Stimulated activated CD8-positive, alpha-beta memory T cell treated with anti-CD3 and anti-CD28 coated beads, Interleukin-4, amount 100 ng/mL, for 4 hours (primary cell): ENCODE measurements around the gene TRIM62.

ENCODE experiments used
- DNase-seq, 2 donors: peaks; one replicate each; pipeline ENCODE4 v3.0.0-alpha.2; 2020; ENCODE audit warnings: low read depth in 2 of 2, low spot score in 1 of 2

The TRIM62 gene

DNA sequence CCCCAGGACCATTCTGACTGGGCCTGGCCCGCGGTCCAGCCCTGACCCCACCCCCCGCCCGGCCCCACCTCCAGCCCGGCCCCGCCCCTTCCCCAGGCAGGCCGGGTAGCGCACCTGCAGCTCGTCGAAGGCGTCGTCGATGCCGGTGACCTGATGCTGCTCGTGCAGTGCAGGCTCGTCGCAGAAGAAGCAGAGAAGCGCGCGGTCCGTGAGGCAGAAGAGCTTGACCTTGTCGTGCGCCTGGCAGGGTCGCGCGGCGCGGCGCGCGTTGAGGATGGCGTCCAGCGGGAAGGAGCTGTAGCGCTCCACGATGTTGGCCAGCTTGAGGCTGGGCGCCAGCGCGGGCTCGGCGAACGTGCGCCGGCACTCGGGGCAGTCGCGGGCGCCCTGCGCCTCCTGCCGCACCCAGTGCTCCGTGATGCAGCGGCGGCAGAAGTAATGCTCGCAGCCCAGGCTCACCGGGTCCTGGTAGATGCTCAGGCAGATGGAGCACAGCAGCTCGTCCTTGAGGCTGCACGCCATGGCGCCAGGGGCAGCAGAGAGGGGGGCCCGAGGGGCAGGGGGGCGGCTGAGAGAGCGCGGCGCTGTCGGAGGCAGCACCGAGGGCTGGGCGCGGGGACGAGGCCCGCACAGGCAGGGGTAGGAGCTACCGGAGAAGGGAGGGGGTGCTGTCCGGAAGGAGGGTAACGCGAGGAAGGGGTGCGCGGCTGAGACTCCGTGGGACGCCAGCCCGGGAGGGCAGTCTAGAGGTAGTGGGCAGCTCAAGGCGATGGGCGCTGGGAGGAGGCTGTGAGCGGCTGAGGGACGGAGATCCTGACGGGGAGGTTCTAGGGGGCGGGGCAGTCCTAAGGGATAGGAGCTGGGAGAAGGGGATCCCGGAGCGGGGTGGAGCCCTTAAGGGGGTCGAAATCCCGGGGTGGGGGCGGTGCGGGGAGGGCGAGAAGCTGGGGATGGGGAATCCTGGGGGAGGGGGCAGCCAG, 642 bp downstream of the TRIM62 start:
- DNase-seq, result peak in 1 of 2 donors; percentile 67

DNA sequence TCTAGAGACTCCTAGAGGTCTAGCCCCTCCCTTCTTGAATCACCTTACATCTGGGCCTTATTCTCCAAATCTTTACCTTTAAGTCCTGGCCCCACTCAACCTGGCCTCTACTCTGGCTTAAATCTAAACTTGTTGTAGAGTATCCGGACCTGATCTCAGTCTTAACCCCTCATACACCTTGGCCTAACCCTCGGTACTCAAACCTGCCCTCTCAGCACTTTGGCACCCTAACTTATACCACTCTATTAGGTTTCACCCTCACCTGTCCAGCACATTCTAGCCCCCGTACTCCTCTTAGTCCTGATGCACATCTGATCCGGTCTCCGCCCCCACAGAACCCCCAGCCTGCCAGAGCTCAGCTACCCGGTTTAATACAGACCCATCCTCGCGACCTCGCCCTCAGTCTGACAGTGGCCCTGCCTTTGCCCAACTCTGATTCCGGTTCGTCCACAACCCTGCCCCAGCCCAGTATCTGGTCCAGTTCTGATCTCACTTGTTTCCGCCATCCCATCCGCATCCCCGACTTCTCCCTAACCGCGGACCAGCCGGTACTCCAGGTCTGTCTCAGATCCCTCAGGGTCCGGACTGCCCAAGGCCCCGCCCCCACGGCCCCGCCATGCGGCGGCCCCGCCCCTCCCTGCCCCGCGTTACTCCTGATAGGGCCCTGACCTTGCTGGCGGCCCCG, 1.5 kb downstream of the TRIM62 start:
- peak in 1 of 2 donors; percentile 37 for DNase-seq

DNA sequence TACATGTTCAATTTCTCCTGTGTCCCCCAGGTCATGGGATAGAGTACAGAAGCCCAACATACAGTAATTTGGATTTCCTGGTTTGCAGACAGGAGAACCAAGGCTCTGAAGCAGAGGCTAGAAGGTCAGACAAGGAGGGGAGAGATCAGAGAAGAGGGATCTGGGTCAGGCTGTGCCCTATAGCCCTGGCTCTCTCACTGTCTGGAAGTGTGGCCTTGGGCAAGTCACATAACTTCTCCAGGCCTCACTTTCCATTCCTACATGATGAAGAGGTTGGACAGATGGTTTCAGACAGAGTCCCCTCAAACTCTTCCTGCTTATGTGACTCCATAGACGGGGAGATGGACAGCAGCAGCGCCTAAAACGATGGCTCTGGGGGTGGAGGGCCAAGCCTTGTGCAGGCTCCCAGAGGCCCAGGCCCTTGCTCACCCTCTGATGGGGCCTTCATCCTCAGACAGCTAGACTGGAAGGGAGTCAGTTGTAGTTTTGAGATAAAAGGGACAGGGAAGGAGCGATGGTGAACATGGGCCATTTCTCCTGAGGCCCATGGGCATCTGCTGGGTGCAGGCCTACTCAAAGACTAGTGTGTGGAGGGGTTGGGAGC, 2.9 kb downstream of the TRIM62 start:
- no peak for DNase-seq

DNA sequence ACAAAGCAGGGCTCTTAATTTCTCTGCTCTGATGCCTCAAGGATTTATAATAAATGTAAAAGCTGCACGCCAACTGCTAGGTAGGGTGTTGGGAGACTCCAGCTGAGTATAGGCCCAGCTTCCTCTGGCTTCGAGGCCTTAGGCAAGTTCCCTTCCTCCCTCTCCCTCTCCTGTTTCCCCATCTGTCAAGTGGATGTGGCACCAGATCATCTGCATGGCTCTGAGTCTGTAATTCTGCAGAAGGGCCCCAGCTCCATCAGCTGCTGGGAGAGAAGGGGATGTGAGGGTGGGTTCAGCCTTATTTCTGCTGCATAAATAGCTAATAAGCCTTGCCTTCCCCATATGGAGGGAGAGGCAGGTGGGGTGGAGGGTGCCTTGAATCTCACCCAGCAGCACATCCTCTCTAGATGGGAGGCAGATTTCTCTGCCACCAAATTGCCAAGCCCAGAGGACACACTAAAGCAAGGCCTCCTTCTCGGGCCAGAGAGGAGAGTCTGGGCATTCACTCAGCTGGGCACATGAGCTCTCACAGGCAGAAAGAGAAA, 3.8 kb downstream of the TRIM62 start:
- no peak for DNase-seq

DNA sequence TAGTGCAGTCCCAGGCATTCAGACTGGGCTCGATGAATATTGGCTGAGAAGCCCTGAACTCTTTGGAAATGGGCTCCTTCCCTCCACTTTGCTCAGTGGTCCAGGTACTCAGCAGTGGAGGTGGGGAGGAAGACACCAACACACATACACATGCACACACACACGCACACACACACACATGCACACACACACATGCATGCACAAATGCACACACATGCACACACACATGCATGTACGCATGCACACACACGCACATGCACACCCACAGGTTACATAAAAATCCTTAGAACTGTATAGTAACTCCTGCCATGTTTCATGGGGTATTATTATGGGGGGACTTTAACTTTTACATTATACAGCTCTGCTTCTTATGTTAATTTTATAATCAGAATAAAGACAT, 5.0 kb downstream of the TRIM62 start:
- DNase-seq, result no peak

DNA sequence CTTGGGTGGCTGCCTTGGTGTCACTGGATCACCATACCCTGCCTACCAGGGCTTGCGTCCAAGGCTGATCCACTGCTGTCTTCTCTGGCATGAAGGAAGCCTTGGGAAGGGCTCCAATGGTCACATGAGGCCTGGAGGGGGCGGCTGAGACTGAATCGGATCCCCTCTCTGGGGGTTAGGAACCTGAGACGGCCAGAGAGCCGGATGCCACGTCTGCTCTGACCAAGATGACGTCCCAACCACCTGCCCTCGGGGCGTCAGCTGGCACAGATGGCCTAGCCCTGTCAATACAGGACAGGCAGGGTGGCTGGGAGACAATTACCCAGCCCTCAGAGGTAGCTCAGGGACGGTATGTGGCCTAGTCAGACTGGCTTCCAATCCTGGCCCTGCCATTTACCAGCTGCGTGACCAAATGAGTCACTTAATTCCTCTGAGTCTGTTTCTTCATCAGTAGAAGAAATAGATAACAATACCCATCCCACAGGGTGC, 5.4 kb downstream of the TRIM62 start:
- DNase-seq, result no peak

DNA sequence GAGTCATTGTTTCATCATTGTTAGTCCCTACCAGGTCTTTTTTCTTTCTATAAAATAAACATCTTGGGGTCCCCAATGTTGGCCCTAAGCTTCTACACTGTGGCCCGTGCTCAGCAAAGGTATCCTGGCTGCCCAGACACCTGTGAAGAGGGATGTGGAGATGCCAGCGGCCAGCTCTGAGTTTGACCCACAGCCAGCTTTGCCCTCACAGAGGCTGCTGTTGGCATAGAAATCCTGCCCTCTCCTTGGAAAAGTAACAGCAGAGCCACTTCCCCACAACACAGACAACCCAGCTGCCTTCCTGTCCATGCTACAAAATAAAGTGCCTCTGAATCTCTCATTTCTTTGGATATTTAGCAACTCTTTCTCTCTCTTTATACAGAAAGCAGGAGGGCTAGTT, 6.0 kb downstream of the TRIM62 start:
- no peak for DNase-seq

DNA sequence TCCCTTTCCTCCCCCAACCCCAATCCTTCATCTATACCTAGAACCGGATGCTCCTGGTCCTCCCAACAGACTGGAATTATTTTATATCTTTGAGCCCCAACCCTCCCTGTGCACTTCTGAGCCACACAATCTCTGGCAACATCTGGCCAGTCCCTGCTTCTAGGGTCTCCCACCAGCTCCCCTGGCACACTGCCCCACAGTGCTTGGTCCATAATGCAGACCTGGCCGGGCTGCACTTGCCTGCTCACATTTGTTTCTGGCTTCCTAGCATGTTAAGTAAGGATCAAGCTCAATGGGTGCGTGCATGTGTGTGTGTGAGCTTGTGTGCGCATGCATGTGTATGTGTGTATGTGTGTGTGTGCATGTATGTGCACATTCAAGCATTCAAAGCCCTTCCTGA, 8.8 kb downstream of the TRIM62 start:
- DNase-seq, result no peak

DNA sequence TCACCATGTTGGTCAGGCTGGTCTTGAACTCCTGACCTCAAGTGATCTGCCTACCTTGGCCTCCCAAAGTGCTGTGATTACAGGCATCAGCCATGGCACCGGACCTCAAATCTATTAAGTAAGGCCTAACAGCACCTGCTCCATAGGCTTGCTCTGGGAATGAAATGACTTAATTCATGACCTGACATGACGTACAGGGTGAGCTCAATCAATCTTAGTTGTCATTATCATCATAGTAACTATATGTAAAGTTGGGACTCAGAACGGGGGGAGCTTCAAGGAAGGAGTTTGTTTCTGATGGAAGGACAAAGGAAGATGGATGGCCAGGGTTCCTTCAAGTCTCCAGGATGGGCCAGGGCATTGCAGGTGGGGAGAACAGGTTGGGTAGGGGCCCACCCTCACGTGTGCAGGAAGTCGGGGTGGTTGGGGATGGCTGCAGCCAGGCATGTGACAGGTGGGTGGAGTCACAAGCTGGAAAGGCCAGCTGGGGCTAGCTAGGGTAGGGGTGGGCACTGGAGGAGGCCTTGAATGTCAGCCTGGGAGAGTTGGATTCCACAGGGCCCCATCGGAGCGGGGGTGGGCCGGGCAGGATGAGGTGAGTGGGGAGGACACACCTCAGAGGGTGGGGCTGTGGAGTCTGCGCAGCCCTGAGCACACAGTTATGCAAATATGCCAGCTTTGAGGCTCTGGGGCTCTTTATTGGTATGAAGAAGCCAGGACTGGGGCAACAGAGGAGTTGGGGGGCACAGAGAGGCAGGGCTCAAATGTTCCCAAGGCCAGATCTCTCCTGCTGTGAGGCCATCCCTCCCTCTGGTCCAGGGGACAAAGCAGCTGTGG, 9.6 kb downstream of the TRIM62 start:
- no peak for DNase-seq

DNA sequence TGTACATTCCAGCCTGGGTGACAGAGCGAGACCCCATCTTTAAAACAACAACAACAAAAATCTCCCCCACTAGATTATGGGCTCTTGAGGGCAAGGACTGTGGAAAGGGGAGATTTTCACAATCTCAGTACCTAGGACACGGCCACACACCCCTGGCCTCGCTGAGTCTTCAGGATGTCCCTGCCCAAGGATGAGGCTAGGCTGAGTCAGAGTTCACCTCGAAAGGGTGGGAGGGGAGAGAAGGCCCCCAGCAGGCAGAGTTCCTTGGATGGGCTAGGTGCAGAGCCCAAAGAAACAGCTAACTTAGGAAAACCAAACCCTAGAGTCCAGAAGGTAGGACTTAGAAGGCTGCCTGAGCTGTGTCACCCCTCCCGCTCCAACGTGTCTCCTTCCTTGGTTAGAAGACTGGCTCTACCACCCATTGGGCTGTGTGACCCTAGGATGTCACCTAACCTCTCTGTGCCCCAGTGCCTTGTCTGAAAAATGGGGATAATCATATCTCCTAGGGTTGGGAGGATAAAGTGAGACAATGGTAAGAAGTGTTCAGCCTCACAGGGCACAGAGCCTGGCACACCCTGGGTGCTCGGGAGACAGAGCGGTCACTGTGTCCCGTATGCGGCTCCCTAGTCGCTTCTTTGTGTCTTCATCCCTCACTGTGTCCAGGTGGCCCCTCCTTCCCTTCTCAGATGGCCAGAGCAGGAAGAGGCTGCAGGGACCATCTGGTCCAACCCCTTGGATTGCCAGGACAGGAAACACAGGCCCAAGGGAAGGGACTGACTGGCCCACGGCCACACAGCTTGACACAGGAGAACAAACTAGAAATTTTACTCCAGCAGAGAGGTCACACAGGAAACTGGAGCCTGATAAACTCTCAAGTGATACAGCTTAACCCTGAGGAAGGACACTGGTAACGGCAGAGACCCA, 11.2 kb downstream of the TRIM62 start:
- no peak for DNase-seq

DNA sequence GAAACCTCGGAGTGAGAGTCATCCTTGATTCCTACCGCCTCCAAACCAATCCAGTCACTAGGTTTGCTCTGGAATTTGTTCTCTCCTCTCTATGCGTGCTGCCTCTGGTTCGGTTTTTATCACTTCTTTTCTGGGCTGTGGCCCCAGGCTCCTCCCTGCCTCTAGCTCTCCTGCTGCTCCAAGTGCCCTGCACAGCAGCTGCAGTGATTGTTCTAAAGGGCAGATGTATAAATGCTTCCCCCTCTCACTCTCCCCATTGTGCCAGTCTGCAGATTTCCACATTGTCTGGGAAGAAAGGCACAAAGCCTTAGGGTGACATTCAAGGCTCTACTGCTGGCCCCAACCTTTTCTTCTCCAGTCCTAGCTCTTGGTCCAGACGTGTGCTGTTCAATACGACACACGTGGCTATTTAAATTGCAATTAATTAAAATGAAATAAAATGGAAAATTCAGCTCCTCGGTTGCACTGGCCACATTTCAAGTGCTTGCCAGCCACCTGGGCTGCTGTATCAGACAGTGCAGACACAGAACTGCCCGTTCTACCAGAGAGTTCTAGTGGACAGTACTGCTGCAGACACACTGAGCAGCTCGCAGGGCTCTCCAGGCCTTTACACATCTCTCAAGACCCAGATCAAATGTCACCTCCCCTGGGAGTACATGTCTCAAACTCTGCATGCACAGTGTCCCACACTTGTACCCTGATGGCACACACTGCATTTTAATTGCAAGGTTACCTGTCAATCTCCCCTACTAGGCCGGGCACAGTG, 12.4 kb downstream of the TRIM62 start:
- no peak for DNase-seq

DNA sequence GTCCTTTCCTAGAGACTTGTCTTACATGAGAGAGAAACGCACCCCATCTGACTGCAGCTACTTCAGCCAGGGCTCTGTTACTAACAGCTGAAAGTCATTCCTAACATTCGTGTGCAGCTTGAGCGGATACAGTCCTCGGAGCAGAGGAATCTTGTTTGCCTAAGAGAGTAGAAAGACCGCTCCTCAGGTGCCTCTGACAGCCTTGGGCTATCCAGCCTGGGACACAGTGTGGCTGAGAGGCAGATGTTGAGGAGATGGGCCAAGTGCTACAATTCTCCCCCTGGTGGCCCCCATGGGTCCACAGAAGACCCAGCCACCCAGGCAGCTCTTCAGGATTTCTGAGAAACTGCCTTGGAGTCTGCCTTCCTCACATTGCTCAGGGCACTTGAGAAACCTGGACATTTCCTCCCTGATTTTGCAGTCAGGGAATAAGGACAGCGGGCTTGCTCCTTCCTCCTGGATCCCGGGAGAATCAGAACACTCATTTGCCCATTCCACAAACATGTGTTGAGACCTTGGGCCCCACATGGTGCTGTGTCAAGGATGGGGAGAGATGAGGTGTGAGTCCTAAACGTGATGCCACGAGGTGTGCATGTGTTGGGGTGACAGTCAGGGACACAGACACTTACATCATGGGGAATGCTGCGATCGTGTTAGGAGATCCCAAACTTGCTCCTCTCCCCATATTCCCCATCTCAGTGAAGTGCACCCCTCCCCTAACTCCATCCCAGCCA, 13.1 kb downstream of the TRIM62 start:
- no peak for DNase-seq

DNA sequence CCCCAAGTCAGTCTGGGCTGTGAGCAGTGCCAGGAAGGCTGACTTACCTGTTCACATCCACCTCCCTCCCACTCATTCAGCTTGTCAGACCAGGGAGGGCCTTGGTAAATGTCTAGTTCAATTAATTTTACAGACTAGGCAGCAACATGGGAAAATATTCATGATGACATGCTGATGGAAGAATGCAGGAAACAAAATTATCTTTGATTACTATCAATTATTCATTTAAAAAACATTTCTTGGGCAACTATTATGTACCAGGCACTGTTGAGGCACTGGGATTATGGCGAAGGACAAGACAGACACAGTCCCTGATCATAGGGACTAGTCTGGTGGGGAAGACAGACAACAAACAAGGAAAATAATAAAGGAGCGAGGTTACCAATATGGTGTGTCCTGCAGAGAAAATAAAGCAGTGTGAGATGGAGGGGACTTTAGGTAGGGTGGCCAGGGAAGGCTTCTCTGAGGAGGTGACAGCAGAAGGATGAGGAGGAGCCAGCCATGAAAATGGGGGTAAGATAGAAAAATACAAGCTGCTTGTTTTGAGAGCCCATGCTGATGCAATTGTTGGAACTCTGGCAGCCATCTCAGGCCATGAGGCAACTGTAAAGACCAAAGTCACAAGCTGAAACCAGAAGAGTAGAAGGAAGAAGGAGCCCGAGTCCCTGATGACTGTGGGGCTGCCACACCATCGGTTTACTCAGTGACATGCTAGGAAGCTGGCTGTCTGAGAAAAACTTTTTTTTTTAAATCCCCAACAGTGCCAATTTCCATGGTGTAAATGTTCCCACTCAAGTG, 14.0 kb downstream of the TRIM62 start:
- no peak for DNase-seq

DNA sequence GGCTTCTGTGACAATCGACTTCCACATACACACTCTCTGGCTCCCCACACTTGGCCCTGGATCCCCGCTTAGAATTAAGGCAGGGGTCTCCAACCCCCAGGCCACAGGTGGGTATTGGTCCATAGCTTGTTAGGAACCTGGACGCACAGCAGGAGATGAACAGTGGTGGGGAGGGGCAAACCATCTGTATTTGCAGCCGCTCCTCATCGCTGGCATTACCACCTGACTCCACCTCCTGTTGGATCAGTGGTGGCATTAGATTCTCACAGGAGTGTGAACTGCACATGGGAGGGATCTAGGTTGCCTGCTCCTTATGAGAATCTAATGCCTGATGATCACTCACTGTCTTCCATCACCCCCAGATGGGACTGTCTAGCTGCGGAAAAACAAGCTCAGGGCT, 16.0 kb downstream of the TRIM62 start:
- no peak for DNase-seq

DNA sequence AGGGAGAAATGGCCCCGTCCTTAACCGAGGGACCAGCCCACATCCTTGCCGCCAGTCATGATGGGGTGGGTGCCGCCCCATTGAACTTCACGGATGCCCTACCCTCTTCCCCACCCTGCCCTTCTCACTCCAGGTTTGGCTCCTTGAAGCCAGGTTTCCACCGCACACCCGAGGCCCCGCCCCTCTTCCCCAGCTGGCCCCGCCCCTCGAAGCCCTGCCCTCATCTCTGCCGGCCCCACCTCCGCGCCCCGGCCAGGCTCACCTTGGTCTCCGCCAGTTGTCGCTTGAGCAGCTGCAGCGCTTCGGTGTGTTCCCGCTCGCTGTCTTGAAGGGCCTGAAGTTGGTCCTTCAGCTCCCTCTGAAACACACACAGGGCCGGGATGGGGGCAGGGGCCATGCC, 16.6 kb downstream of the TRIM62 start:
- no peak for DNase-seq

DNA sequence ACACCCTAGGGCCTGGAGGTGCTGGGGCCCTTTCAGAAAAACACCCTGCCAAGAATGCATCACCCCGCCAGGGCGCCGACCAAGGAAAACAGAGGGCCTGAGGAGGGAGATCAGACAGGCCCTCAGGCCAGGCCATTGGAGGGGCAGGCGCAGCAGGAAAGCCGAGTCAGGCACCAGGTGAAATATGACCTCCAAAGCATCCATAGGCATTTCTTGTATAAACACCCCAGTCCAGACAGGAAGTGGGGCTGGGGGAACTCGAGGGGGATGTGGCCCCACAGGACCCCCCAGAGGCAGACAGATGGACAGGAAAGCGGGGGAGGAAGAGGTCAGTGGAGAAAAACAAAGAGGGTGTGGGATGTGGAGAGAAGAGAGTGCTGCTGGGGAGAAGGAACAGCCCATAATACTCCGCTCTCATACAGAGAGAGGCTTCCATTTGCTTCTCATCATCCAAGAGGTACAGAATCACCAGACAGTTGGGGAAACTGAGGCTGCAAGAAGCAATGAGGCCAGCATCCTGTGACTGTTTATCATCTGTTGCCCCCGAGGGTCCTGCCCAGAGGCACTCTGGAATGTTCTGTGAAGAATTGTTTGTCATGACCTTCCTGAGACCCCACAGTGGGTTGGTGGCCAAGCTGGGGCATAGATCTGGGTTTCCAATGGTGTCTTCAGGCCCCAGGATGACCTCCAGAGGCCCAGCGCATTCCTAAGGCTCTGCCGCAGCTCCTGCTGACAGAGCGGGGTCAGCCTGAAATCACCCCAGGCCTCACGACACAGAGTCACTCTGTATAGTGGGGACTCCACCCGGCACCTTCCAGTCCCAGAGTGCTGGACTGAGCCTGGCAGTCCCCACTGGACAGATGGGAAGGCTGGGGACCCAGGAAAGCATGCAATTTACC, 18.0 kb downstream of the TRIM62 start:
- no peak for DNase-seq
